Mesenchymal stem cell (in vitro differentiated cells and primary cell): ENCODE data around the gene SYT9.

Experiments
- DNase-seq: peaks from one replicate; pipeline ENCODE4 v3.0.0-alpha.2; 2013
- H2AFZ ChIP-seq: one replicate; pipeline ENCODE4 v1.6.1; 2013; ENCODE audit warnings: low read depth, mild to moderate bottlenecking, control low read depth, inconsistent platforms, low read length, moderate library complexity
- H2AK5ac ChIP-seq: 2 replicates; pipeline ENCODE4 v1.6.1; 2013; ENCODE audit warnings: low read length, moderate library complexity, mild to moderate bottlenecking, inconsistent platforms; ENCODE audit not compliant: severe bottlenecking
- H2BK120ac ChIP-seq: one replicate; pipeline ENCODE4 v1.6.1; 2013; ENCODE audit warnings: low read depth, mild to moderate bottlenecking, inconsistent platforms, low read length, moderate library complexity
- H2BK12ac ChIP-seq, 2 experiments: one replicate each; pipeline ENCODE4 v1.6.1; 2013; ENCODE audit warnings: inconsistent platforms in 2 of 2, low read length in 2 of 2, mild to moderate bottlenecking in 2 of 2, moderate library complexity in 2 of 2, control low read depth in 1 of 2
- H2BK15ac ChIP-seq: one replicate; pipeline ENCODE4 v1.6.1; 2013; ENCODE audit warnings: mild to moderate bottlenecking, low read depth, inconsistent platforms; ENCODE audit not compliant: poor library complexity, severe bottlenecking
- H2BK5ac ChIP-seq: 2 replicates; pipeline ENCODE4 v1.6.1; 2013; ENCODE audit warnings: low read depth, mild to moderate bottlenecking, low read length, control low read depth, inconsistent platforms; ENCODE audit not compliant: poor library complexity, severe bottlenecking
- H3K14ac ChIP-seq, 2 experiments: one replicate each; pipeline ENCODE4 v1.6.1; 2013; ENCODE audit warnings: inconsistent platforms in 2 of 2, low read length in 2 of 2, control low read depth in 1 of 2, mild to moderate bottlenecking in 1 of 2, moderate library complexity in 1 of 2
- H3K18ac ChIP-seq, 2 experiments: one replicate each; pipeline ENCODE4 v1.6.1; 2013; ENCODE audit warnings: inconsistent platforms in 2 of 2, low read length in 2 of 2, control low read depth in 1 of 2, low read depth in 1 of 2, mild to moderate bottlenecking in 1 of 2
- H3K23ac ChIP-seq, 2 experiments: one replicate each; pipeline ENCODE4 v1.6.1; 2013; ENCODE audit warnings: inconsistent platforms in 2 of 2, low read length in 2 of 2, mild to moderate bottlenecking in 2 of 2, moderate library complexity in 2 of 2, control low read depth in 1 of 2
- H3K27ac ChIP-seq: 2 replicates; pipeline ENCODE4 v1.5.1; 2013; ENCODE audit warnings: mild to moderate bottlenecking, moderate library complexity, low read length, control low read depth, inconsistent platforms; ENCODE audit not compliant: poor library complexity, severe bottlenecking
- H3K27me3 ChIP-seq, 2 experiments: 2 replicates each; pipeline versions ENCODE4 v1.6.1 to v1.7.0; 2013; ENCODE audit warnings: low read length in 2 of 2, mild to moderate bottlenecking in 2 of 2, moderate library complexity in 2 of 2, control low read depth in 1 of 2, inconsistent platforms in 1 of 2; ENCODE audit not compliant: control insufficient read depth in 1 of 2, insufficient read depth in 1 of 2
- H3K36me3 ChIP-seq, 2 experiments: 2 replicates each; pipeline versions ENCODE4 v1.6.1 to v1.7.0; 2013; ENCODE audit warnings: low read length in 2 of 2, control low read depth in 1 of 2, inconsistent platforms in 1 of 2, low read depth in 1 of 2, mild to moderate bottlenecking in 1 of 2; ENCODE audit not compliant: insufficient read depth in 2 of 2, control insufficient read depth in 1 of 2
- H3K4ac ChIP-seq, 2 experiments: one replicate each; pipeline ENCODE4 v1.6.1; 2013; ENCODE audit warnings: inconsistent platforms in 2 of 2, low read length in 2 of 2, mild to moderate bottlenecking in 2 of 2, moderate library complexity in 2 of 2, control low read depth in 1 of 2, low read depth in 1 of 2
- H3K4me1 ChIP-seq: 2 replicates; pipeline ENCODE4 v1.6.1; 2013; ENCODE audit warnings: low read depth, low read length, control low read depth; ENCODE audit not compliant: control insufficient read depth, insufficient read depth
- H3K4me2 ChIP-seq: 2 replicates; pipeline ENCODE4 v1.6.1; 2013; ENCODE audit warnings: low read length, mild to moderate bottlenecking, inconsistent platforms; ENCODE audit not compliant: poor library complexity, severe bottlenecking
- H3K4me3 ChIP-seq, 2 experiments: 2 replicates each; pipeline versions ENCODE4 v1.5.1 to v1.7.0; 2013; ENCODE audit warnings: low read length in 2 of 2, mild to moderate bottlenecking in 2 of 2, control low read depth in 1 of 2, low read depth in 1 of 2; ENCODE audit not compliant: insufficient read depth in 1 of 2
- H3K79me1 ChIP-seq: replicated peaks from 2 replicates; pipeline ENCODE4 v1.6.1; 2013; ENCODE audit warnings: mild to moderate bottlenecking, control low read depth, low read length, inconsistent platforms; ENCODE audit not compliant: poor library complexity, severe bottlenecking
- H3K9ac ChIP-seq: 2 replicates; pipeline ENCODE4 v1.7.0; 2013; ENCODE audit warnings: mild to moderate bottlenecking, low read length, moderate library complexity
- H3K9me3 ChIP-seq: 2 replicates; pipeline ENCODE4 v1.7.0; 2013; ENCODE audit warnings: mild to moderate bottlenecking, low read length; ENCODE audit not compliant: control insufficient read depth
- H4K8ac ChIP-seq: one replicate; pipeline ENCODE4 v1.6.1; 2013; ENCODE audit warnings: inconsistent platforms, mild to moderate bottlenecking, low read length, moderate library complexity
- H4K91ac ChIP-seq: one replicate; pipeline ENCODE4 v1.6.1; 2013; ENCODE audit warnings: mild to moderate bottlenecking, low read length, inconsistent platforms
- WGBS: methylation state at CpG from one replicate; pipeline ENCODE4 v1.1.7; 2013; ENCODE audit warnings: mixed read lengths; 5-methylcytosine and 5-hydroxymethylcytosine counted together

SYT9 gene

DNA sequence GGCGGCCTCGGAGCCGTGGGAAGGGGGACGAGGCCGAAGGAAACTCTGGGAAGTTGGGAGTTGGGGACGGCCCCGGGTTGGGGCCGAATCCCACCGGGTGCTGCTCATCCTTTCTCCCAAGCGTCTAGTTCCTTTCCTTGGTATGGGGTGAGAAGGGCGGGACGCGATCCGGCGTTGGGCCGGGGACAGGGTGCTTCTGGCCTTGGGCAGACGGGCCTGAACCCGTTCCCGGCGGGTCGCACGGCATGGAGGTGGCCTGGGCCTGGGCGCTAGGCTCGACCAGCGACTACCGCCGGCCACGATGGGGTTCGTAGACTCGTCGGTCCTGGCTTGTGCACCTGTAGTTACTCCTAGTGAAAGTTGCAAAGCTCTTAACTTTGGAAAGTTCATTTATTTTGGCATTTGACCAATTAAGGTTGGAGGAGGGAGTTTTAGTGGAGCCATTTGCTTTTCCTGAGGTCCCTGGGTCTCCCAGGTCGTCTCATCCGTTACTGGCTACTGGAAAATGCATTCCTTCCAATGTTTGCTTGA lies 1.0 kb downstream of the SYT9 start:
- Histone ChIP-seq H3K27ac (no peak overlapping the region), H3K23ac (no peak overlapping the region), H3K9ac (no peak overlapping the region), H2AK5ac (no peak overlapping the region), H3K79me1 (no peaks in the 10 kb centered on the region), H4K8ac (no peak overlapping the region), H3K4ac (no peak overlapping the region), H2AFZ (no peak overlapping the region), H3K36me3 (no peaks in the 10 kb centered on the region), H3K14ac (no peak overlapping the region), H3K4me2 (peak overlapping the region; percentile 98), H2BK5ac (no peak overlapping the region), H3K18ac (no peak overlapping the region), H2BK12ac (no peak overlapping the region), H3K4me3 (no peak overlapping the region), H2BK15ac (no peak overlapping the region), H2BK120ac (no peak overlapping the region), H3K4me1 (peaks cover 16% of the 10 kb centered on the region), H3K27me3 (peaks cover 50 to 64% of the 10 kb centered on the region in 2 experiments), H3K9me3 (no peaks in the 10 kb centered on the region), H4K91ac (no peak overlapping the region)
- 10% methylated on average over 32 of the region's 33 CpGs for WGBS
- DNase-seq = no peak

DNA sequence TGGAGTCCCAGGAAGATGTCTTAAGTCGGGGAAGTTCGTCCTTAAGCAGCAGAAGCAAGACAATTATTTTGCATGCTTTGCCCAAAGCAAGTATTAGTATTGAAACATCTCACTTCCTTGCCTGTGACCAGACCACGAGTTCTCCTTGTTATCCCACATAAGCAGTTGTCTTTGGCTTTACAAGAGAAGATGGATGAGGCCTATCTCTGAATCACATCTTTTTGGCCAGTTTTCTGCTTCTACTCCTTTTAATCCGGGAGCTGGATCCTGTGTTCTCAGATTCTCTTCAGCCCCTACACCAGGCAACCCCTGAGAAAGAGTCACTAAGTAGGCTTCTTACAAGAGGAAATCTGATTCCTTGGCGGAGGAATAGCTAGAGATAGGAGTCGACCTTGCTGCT lies 2.1 kb downstream of the SYT9 start:
- Histone ChIP-seq H3K14ac (no peak overlapping the region), H2BK15ac (no peak overlapping the region), H2AFZ (no peak overlapping the region), H3K36me3 (no peaks in the 10 kb centered on the region), H3K27me3 (peaks cover 50 to 67% of the 10 kb centered on the region in 2 experiments), H3K9me3 (no peaks in the 10 kb centered on the region), H3K4ac (no peak overlapping the region), H3K23ac (no peak overlapping the region), H3K4me2 (no peak overlapping the region), H3K4me3 (no peak overlapping the region), H2BK5ac (no peak overlapping the region), H3K9ac (no peak overlapping the region), H2BK120ac (no peak overlapping the region), H4K91ac (no peak overlapping the region), H3K4me1 (peaks cover 16% of the 10 kb centered on the region), H3K27ac (no peak overlapping the region), H3K18ac (no peak overlapping the region), H4K8ac (no peak overlapping the region), H3K79me1 (no peaks in the 10 kb centered on the region), H2AK5ac (no peak overlapping the region), H2BK12ac (no peak overlapping the region)
- DNase-seq = no peak
- 69% methylated on average over 6 of the region's 6 CpGs for WGBS

DNA sequence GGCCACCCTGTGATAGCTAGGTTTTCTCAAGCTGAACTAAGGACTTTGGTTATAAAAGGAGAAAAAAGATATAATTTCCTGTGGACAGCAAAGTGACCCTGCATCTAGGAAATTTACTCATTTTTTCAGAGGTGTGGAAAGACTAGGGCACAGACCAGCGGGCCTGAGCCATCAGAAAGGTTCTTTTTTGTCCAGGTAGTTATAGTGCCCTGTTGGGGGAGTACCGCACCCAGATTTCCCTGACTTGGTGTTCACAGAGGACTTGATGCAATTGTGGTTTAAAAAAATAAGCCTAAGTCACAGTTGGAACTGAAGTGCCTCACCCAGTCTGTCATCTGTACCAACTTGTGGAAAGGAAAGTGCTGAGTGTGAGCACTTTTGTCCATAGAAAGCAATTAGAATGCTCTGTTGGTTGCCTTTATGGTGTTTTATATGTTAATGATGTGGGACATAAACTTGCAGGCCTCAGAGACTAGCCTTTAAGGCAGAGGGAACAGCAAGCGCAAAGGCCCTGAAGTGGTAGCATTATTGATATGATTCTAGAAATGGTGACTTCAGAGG lies 3.1 kb downstream of the SYT9 start:
- no peak overlapping the region for H3K18ac ChIP-seq
- no peak overlapping the region for H4K91ac ChIP-seq
- no peak overlapping the region for H3K4me2 ChIP-seq
- no peak overlapping the region for H2BK5ac ChIP-seq
- H3K4me1 ChIP-seq = peaks cover 16% of the 10 kb centered on the region
- no peak overlapping the region for H3K14ac ChIP-seq
- H3K9ac ChIP-seq = no peak overlapping the region
- peaks cover 49 to 66% of the 10 kb centered on the region in 2 experiments for H3K27me3 ChIP-seq
- H2AFZ ChIP-seq = no peak overlapping the region
- H3K27ac ChIP-seq = no peak overlapping the region
- no peak overlapping the region for H3K4me3 ChIP-seq
- H2BK12ac ChIP-seq = no peak overlapping the region
- H3K4ac ChIP-seq = no peak overlapping the region
- WGBS = 52% methylated on average over 3 of the region's 3 CpGs
- H3K79me1 ChIP-seq = no peaks in the 10 kb centered on the region
- H3K9me3 ChIP-seq = no peaks in the 10 kb centered on the region
- H3K23ac ChIP-seq = no peak overlapping the region
- no peak overlapping the region for H4K8ac ChIP-seq
- H2BK15ac ChIP-seq = no peak overlapping the region
- H2BK120ac ChIP-seq = no peak overlapping the region
- no peak overlapping the region for H2AK5ac ChIP-seq
- no peak for DNase-seq
- no peaks in the 10 kb centered on the region for H3K36me3 ChIP-seq

DNA sequence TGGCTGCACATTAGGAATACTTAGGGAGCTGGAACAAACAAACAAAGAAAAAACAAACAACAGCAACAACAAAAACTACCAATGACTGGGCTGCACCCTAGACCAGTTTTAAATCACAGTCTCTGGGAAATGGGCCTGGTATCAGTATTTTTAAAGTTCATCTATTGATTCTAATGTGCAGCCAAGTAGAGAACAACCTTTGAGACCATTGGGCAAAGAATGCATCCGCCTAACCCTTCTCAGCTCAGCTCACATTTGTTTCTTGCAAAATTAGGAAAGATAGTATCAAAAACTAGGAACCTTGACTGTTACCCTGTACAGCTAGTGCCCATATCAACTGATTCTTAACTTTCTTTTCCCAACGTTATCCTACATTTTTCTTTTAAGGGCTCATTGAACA lies 5.2 kb downstream of the SYT9 start:
- Histone ChIP-seq H4K8ac (no peak overlapping the region), H2BK12ac (no peak overlapping the region), H3K23ac (no peak overlapping the region), H2AFZ (no peak overlapping the region), H3K79me1 (no peaks in the 10 kb centered on the region), H3K36me3 (no peaks in the 10 kb centered on the region), H3K27me3 (peaks cover 30 to 58% of the 10 kb centered on the region in 2 experiments), H3K4ac (no peak overlapping the region), H3K18ac (no peak overlapping the region), H3K4me2 (no peak overlapping the region), H2BK5ac (no peak overlapping the region), H3K9me3 (no peaks in the 10 kb centered on the region), H3K4me1 (peaks cover 10% of the 10 kb centered on the region), H3K9ac (no peak overlapping the region), H2BK15ac (no peak overlapping the region), H2AK5ac (no peak overlapping the region), H4K91ac (no peak overlapping the region), H3K4me3 (no peak overlapping the region), H2BK120ac (no peak overlapping the region), H3K27ac (no peak overlapping the region), H3K14ac (no peak overlapping the region)
- WGBS = 43% methylated on average over 2 of the region's 2 CpGs
- no peak for DNase-seq
